T-helper 2 cell treated with Interferon-gamma antibody and Interleukin-4, amounts not matched to agents 100 ng/mL and 5 ng/mL, for 36 hours (primary cell): ENCODE data around the gene CGB3. TPM values are rescaled to one million over a fixed set of nuclear protein-coding genes. Genes with fewer than 3 reads are reported as not detected.

Experiments used
- intact Hi-C: fragments of 100-400 bp; cut with micrococcal nuclease; formaldehyde crosslinking; loops from one replicate; pipeline ENCODE4 v1.15.1; 2023
- total RNA-seq: library from RNA; stranded (reverse); gene quantifications from 2 replicates; pipeline ENCODE4 v1.2.3, GENCODE V29; 2022

The CGB3 gene
- total RNA-seq, 1 donor from 2014 or later: not detected

DNA sequence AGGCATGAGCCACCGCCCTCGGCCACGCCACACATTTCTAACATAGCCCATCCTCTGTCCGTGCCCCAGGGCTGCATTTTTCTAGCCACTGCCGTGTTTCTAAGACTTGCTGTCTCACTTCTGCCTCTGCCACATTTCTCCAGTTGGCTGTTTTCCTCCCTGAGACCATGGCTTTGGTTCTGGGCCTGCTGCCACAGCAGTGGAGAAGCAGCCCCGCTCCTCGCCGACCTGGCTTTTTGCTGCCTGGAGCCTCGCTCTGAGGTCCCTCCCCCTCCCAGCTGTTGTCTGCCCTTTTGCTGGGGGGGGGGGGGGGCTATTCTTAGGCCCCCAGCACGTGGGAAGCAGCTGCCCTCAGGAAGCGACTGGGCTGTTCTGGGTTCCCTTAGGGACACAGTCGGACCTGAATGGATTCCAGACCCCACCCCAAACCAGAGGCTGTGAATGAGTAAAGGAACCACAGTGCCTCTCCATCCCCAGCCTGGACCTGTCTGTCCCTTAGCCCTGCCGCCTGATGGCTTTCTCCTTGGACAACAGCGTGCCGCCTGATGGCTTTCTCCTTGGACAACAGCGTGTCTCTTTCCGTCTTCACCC is 34.3 kb downstream of the CGB3 start:
- intact Hi-C loops: loop anchor here (10.0 kb wide), 2 partner anchors 155 to 485 kb away; partner anchors contain the start of gene FLT3LG

- intact Hi-C loops: no loop called here
These were observed 35.3 kb downstream of the CGB3 start for GRCh38 chr19:48988860-48989259.

DNA sequence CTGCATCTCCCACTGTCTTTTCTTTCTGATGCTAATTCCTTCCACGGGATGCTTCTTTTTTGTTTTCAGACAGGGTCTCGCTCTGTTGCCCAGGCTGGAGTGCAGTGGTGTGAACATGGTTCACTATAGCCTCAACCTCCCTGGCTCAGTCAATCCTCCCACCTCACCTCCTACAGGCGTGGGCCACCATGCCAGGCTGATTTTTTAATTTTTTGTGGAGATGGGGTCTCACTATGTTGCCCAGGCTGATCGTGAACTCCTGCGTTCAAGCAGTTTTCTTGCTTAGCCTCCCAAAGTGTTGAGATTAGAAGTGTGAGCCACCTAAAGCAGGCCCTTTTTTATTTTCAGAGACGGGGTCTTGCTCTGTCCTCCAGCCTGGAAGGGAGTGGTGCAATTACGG is 35.8 kb downstream of the CGB3 start:
- intact Hi-C loops: no loop called here

DNA sequence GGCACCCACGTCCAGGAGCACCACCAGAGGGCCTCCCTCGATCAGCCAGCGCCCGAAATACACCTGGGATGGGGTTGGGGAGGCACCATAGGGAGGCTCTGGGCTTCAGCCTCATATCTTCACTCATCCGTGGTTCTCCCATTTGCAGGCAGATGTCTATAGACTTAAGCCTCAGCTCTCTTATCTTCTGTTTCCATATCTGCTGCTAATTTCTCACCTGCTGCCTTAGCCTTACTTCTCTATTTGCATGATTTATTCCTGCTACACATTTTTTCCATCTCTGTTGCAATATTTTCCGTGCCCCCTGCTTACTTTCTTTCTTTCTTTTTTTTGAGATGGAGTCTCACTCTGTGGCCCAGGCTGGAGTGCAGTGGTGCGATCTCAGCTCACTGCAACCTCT is 36.8 kb downstream of the CGB3 start:
- intact Hi-C loops: no loop called here

GRCh38 chr19:48986211-48986610 is 37.9 kb downstream of the CGB3 start:
- intact Hi-C loops: no loop called here

DNA sequence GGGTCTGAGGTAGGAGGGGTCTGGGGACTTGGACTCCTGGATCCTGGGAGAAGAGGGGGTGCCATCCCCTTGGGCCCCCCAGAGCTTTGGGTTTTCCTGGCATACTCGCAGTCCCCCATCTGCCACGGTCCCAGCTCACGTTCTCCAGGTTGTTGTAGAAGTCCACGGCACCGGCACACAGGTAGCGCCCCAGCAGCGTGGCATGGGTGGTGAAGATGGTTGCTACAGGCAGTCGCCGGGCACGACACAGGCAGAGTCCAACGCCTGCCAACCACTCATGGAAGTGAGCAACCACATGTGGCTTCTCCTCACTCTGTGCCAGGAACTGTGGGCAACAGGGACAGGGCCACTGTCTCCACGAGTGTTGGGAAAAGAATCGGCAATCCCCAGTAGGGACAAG is 38.4 kb downstream of the CGB3 start:
- intact Hi-C loops: no loop called here

DNA sequence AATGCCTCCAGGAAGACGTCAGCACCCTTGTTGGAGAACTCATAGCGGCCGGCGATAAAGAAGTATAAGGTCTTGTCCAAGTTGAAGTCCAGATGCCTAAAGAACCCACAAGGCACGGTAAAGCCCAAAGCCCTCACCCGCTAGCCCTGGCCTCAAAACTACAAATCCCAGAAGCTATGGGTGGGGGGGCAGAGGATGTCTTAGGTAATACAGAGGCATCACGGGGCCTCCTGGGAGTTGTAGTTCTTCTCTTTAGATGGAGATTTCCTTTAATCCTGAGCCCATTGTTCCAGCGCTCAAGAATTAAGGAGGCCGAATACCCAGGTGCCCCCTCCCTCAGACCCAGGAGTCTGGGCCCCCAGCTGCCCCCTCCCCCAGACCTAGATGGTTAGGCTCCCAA is 41.9 kb downstream of the CGB3 start:
- intact Hi-C loops: no loop called here

DNA sequence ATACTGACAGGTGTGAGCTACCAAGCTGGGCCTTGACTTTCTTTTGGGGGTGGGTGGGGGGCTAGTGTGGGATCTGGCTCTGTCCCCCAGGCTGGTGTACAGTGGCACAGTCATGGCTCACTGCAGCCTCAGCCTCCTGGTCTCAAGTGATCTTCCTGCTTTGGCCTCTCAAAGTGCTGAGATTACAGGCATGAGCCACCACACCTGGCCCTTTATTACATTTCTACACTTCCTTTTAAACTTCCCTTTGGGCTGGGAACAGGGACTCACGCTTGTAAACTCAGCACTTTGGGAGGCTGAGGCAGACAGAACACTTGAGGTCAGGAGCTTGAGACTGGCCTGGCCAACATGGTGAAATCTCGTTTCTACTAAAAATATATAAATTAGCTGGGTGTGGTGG is 47.1 kb downstream of the CGB3 start:
- intact Hi-C loops: no loop called here

DNA sequence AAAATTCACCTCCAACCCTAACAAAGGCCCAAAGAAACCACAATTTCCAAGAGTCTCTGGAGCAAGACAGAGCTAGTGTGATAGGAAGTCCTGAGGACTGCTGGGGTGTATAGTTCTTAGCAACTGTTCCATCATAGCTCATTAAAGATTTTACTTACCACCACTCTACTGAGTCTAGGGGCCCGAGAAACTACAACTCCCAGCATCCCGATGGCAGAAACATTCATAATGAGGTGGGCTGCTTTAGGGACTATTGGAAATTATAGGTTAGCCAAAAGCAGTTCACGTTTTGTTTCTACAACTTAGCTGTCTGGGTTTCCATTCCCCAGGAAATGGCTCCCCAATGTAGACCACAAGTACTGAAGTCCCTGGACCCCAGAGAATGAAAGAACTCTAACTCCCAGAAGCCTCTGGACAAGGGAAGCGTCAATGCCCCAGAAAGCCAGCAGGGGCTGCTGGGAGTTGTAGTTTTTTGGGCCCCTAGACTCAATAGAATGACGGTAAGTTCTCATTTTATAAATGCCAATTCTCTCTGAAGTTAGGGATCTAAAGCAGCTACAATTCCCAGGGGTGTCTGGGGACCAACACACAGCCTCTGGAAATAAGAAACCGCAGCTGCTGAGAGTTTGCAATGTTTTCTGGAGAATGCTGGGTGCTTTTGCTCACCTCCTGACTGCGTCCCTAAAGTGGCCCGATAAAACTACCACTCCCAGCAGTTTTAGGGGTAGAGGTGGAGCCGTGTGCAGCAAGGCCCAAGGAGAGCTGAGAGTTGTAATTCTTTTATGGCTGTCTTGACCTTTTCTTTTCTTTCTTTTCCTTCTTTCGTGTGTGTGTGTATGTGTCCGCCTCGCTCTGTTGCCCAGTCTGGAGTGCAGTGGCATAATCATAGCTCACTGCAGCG is 47.9 kb downstream of the CGB3 start:
- intact Hi-C loops: no loop called here

Other genes starting within 250 kb of the CGB3 start
- 56.3 and 60.1 TPM in 2 replicates for gene BCAT2, start 213.3 kb downstream of the CGB3 start, total RNA-seq
- 0.36 and 0.59 TPM in 2 replicates for gene HSD17B14, start 187.8 kb downstream of the CGB3 start, total RNA-seq
- gene PLEKHA4, start 155.7 kb downstream of the CGB3 start, total RNA-seq: 1.4 and 1.8 TPM in 2 replicates
- 24.5 and 26.8 TPM in 2 replicates for gene PPP1R15A, start 151.9 kb downstream of the CGB3 start, total RNA-seq
- not detected in 2 replicates for gene TULP2, start 125.6 kb downstream of the CGB3 start, total RNA-seq
- gene NUCB1, start 124.0 kb downstream of the CGB3 start, total RNA-seq: 225 and 234 TPM in 2 replicates
- 0.52 and 0.75 TPM in 2 replicates for gene DHDH, start 90.6 kb downstream of the CGB3 start, total RNA-seq
- gene BAX, start 69.5 kb downstream of the CGB3 start, total RNA-seq: 326 and 330 TPM in 2 replicates
- 704 and 728 TPM in 2 replicates for gene FTL, start 59.0 kb downstream of the CGB3 start, total RNA-seq
- 54.0 and 55.8 TPM in 2 replicates for gene GYS1, start 31.0 kb downstream of the CGB3 start, total RNA-seq
- gene RUVBL2, start 30.4 kb downstream of the CGB3 start, total RNA-seq: 105 and 108 TPM in 2 replicates
- gene LHB, start 7.2 kb downstream of the CGB3 start, total RNA-seq: not detected in 2 replicates
- gene CGB2, start 7.6 kb upstream of the CGB3 start, total RNA-seq: not detected in 2 replicates
- not detected in 2 replicates for gene CGB1, start 12.6 kb upstream of the CGB3 start, total RNA-seq
- not detected in 2 replicates for gene CGB5, start 19.5 kb upstream of the CGB3 start, total RNA-seq
- gene CGB8, start 24.8 kb upstream of the CGB3 start, total RNA-seq: not detected in 2 replicates
- not detected in 2 replicates for gene CGB7, start 33.4 kb upstream of the CGB3 start, total RNA-seq
- not detected in 2 replicates for gene NTF4, start 40.5 kb upstream of the CGB3 start, total RNA-seq
- not detected in 2 replicates for gene KCNA7, start 48.4 kb upstream of the CGB3 start, total RNA-seq
- gene SNRNP70, start 61.1 kb upstream of the CGB3 start, total RNA-seq: 228 and 238 TPM in 2 replicates
- 2.8 and 4.2 TPM in 2 replicates for gene LIN7B, start 90.0 kb upstream of the CGB3 start, total RNA-seq
- 0.61 and 0.68 TPM in 2 replicates for gene C19orf73, start 94.8 kb upstream of the CGB3 start, total RNA-seq
- 1.3 and 1.5 TPM in 2 replicates for gene PPFIA3, start 95.2 kb upstream of the CGB3 start, total RNA-seq
- gene HRC, start 131.1 kb upstream of the CGB3 start, total RNA-seq: not detected in 2 replicates
- 0.43 and 1.1 TPM in 2 replicates for gene TRPM4, start 133.5 kb upstream of the CGB3 start, total RNA-seq